PC-3 (cell line): ENCODE results near the gene AUH. TPM values are rescaled to one million over a fixed set of nuclear protein-coding genes. Genes with fewer than 3 reads are reported as not detected.

Experiments
- ATAC-seq: fragments of 200-7000 bp; cut with Tn5 transposase; 2 replicates; pipeline ENCODE4 v1.9.1; 2020; ENCODE audit warnings: mild to moderate bottlenecking, moderate library complexity
- BruUV-seq: library from RNA; stranded (reverse); fragments of 400-500 nt; replicated peaks from 2 replicates; lab custom pipeline; 2021; lab: Mats Ljungman, UMichigan
- CTCF ChIA-PET: fragments of 300-600 bp; sonication (Branson Sonifier 250); formaldehyde crosslinking; loops from one replicate; lab custom pipeline; 2022; ENCODE audit warnings: antibody characterized with exemption; lab: Charles Lee
- POLR2A ChIA-PET: fragments of 300-600 bp; sonication (Branson Sonifier 250); formaldehyde crosslinking; loops from one replicate; lab custom pipeline; 2022; ENCODE audit warnings: antibody characterized with exemption; ENCODE audit not compliant: unreplicated experiment; lab: Charles Lee
- DNase-seq: peaks from one replicate; pipeline ENCODE4 v3.0.0-alpha.2; 2015
- H2AFZ ChIP-seq: fragments of 300-600 bp; sonication (generic); 2 replicates; pipeline ENCODE4 v1.6.0; 2016; ENCODE audit warnings: antibody characterized with exemption, low read length
- H3F3A ChIP-seq: fragments of 300-600 bp; sonication (generic); one replicate; pipeline ENCODE4 v1.6.0; 2017; ENCODE audit warnings: antibody characterized with exemption, low read length, control low read depth, mild to moderate bottlenecking; ENCODE audit not compliant: unreplicated experiment
- H3K27ac ChIP-seq: fragments of 300-600 bp; sonication (generic); 2 replicates; pipeline ENCODE4 v1.5.1; 2016; ENCODE audit warnings: mild to moderate bottlenecking, low read length
- H3K27me3 ChIP-seq: fragments of 300-600 bp; sonication (generic); 2 replicates; pipeline ENCODE4 v1.6.1; 2016; ENCODE audit warnings: low read length, mixed read lengths
- H3K36me3 ChIP-seq: fragments of 300-600 bp; sonication (generic); 2 replicates; pipeline ENCODE4 v1.6.1; 2016; ENCODE audit warnings: low read depth, mixed run types, low read length, mixed read lengths
- H3K4me1 ChIP-seq: fragments of 300-600 bp; sonication (generic); 2 replicates; pipeline ENCODE4 v1.5.1; 2016; ENCODE audit warnings: low read length; ENCODE audit not compliant: insufficient read depth
- H3K4me2 ChIP-seq: fragments of 300-600 bp; sonication (generic); 2 replicates; pipeline ENCODE4 v1.6.0; 2016; ENCODE audit warnings: low read length
- H3K4me3 ChIP-seq: fragments of 300-600 bp; sonication (generic); 2 replicates; pipeline ENCODE4 v1.5.1; 2016; ENCODE audit warnings: mild to moderate bottlenecking, low read length, mixed read lengths
- H3K79me2 ChIP-seq: fragments of 300-600 bp; sonication (generic); 2 replicates; pipeline ENCODE4 v1.6.1; 2017; ENCODE audit warnings: low read length, mixed read lengths
- H3K9ac ChIP-seq: fragments of 300-600 bp; sonication (generic); 2 replicates; pipeline ENCODE4 v1.6.0; 2016; ENCODE audit warnings: mild to moderate bottlenecking, low read length
- H3K9me2 ChIP-seq: fragments of 300-600 bp; sonication (generic); replicated peaks from 2 replicates; pipeline ENCODE4 v1.6.1; 2016; ENCODE audit warnings: mixed run types, low read length, mixed read lengths
- H3K9me3 ChIP-seq: fragments of 300-600 bp; sonication (generic); 2 replicates; pipeline ENCODE4 v1.6.1; 2016; ENCODE audit warnings: low read length, mixed read lengths
- H4K20me1 ChIP-seq: fragments of 300-600 bp; sonication (generic); 2 replicates; pipeline ENCODE4 v1.6.1; 2016; ENCODE audit warnings: low read length, mixed read lengths
- EZH2 ChIP-seq: fragments of 300-600 bp; sonication (generic); IDR thresholded peaks from one replicate; pipeline ENCODE4 v1.6.1; 2017; ENCODE audit warnings: antibody characterized with exemption, mild to moderate bottlenecking, low read length; ENCODE audit not compliant: unreplicated experiment
- EZH2phosphoT487 ChIP-seq: fragments of 300-600 bp; sonication (generic); IDR thresholded peaks from 2 replicates; pipeline ENCODE4 v1.6.1; 2018; ENCODE audit warnings: mild to moderate bottlenecking, antibody characterized with exemption, low read length, borderline replicate concordance
- intact Hi-C: fragments of 100-400 bp; cut with micrococcal nuclease; formaldehyde crosslinking; loops from 2 replicates; pipeline ENCODE4 v1.9.0; 2023
- total RNA-seq: library from RNA; depleted of rRNA; stranded (reverse); fragments of >200 nt; gene quantifications from 2 replicates; pipeline ENCODE4 v1.2.3, GENCODE V29; 2014
- TF ChIP-seq, protein P1 (sequence below): fragments of 300-600 bp; sonication (generic); conservative IDR thresholded peaks from 2 replicates; pipeline ENCODE4 v1.5.1; 2017; ENCODE audit warnings: antibody characterized with exemption, low read depth, mild to moderate bottlenecking, low read length

AUH gene
- total RNA-seq, 1 experiment from 2014 or later: 30.4 TPM

DNA sequence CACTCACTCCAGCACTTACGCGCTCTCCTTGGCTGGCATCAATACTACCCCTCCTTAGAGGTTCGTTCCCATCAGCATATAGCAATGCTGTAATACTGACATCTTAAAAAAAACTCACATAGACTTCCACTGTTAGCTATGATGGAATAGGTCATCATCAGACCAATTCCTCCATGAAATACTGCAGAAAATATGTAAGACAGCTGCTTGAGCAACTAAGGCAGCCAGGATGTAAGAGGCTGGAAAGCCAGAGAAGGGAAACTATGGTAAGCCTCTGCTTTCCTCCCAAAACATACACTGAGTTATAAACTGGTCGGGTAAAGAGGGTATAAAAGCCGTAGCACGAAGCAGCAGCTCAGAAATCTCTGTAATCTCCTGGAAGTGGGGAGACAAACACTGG lies 33.5 kb downstream of the AUH start:
- intact Hi-C loops: no loop called here
- no peak overlapping the region for H2AFZ ChIP-seq
- no peaks in the 10 kb centered on the region for H3K9me2 ChIP-seq
- H3K27ac ChIP-seq: no peak overlapping the region
- H3K9me3 ChIP-seq: no peaks in the 10 kb centered on the region
- ATAC-seq (no peak), DNase-seq (no peak)
- H4K20me1 ChIP-seq: no peaks in the 10 kb centered on the region
- H3K4me2 ChIP-seq: no peak overlapping the region
- no peak overlapping the region for H3K9ac ChIP-seq
- H3K4me1 ChIP-seq: no peaks in the 10 kb centered on the region
- BruUV-seq: no TSS peak
- ChIA-PET CTCF (no interaction called here), POLR2A (no interaction called here)
- no peaks in the 10 kb centered on the region for H3K36me3 ChIP-seq
- H3K27me3 ChIP-seq: no peaks in the 10 kb centered on the region
- TF ChIP-seq, protein P1, sequence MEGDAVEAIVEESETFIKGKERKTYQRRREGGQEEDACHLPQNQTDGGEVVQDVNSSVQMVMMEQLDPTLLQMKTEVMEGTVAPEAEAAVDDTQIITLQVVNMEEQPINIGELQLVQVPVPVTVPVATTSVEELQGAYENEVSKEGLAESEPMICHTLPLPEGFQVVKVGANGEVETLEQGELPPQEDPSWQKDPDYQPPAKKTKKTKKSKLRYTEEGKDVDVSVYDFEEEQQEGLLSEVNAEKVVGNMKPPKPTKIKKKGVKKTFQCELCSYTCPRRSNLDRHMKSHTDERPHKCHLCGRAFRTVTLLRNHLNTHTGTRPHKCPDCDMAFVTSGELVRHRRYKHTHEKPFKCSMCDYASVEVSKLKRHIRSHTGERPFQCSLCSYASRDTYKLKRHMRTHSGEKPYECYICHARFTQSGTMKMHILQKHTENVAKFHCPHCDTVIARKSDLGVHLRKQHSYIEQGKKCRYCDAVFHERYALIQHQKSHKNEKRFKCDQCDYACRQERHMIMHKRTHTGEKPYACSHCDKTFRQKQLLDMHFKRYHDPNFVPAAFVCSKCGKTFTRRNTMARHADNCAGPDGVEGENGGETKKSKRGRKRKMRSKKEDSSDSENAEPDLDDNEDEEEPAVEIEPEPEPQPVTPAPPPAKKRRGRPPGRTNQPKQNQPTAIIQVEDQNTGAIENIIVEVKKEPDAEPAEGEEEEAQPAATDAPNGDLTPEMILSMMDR: no peak
- TF ChIP-seq EZH2phosphoT487 (no peak), EZH2 (no peak)
- H3K4me3 ChIP-seq: no peak overlapping the region
- H3K79me2 ChIP-seq: no peaks in the 10 kb centered on the region
- H3F3A ChIP-seq: no peaks in the 10 kb centered on the region

GRCh38 chr9:91321691-91322090 lies 40.0 kb downstream of the AUH start:
- no peaks in the 10 kb centered on the region for H3K27me3 ChIP-seq
- CTCF ChIA-PET: no interaction called here
- no peaks in the 10 kb centered on the region for H3K9me3 ChIP-seq
- no peaks in the 10 kb centered on the region for H3K36me3 ChIP-seq
- H3K4me2 ChIP-seq: no peak overlapping the region
- H3F3A ChIP-seq: no peaks in the 10 kb centered on the region
- no peak overlapping the region for H3K4me3 ChIP-seq
- H3K27ac ChIP-seq: no peak overlapping the region
- no peak for TF ChIP-seq EZH2phosphoT487
- TF ChIP-seq EZH2: no peak
- TF ChIP-seq, protein P1: no peak
- DNase-seq (no peak), ATAC-seq (no peak)
- H3K9me2 ChIP-seq: no peaks in the 10 kb centered on the region
- H2AFZ ChIP-seq: no peak overlapping the region
- H3K79me2 ChIP-seq: no peaks in the 10 kb centered on the region
- POLR2A ChIA-PET: no interaction called here
- H3K9ac ChIP-seq: no peak overlapping the region
- no peaks in the 10 kb centered on the region for H4K20me1 ChIP-seq
- H3K4me1 ChIP-seq: no peaks in the 10 kb centered on the region
- intact Hi-C loops: no loop called here
- BruUV-seq: no TSS peak

- no peak overlapping the region for H2AFZ ChIP-seq
- BruUV-seq: no TSS peak
- H3K4me3 ChIP-seq: no peak overlapping the region
- TF ChIP-seq EZH2phosphoT487 (no peak), EZH2 (no peak)
- TF ChIP-seq, protein P1: no peak
- no peaks in the 10 kb centered on the region for H4K20me1 ChIP-seq
- H3K36me3 ChIP-seq: no peaks in the 10 kb centered on the region
- DNase-seq (no peak), ATAC-seq (no peak)
- no peaks in the 10 kb centered on the region for H3K27me3 ChIP-seq
- H3K9me2 ChIP-seq: no peaks in the 10 kb centered on the region
- ChIA-PET CTCF (no interaction called here), POLR2A (no interaction called here)
- H3K4me2 ChIP-seq: no peak overlapping the region
- H3K27ac ChIP-seq: no peak overlapping the region
- intact Hi-C loops: no loop called here
- no peaks in the 10 kb centered on the region for H3K79me2 ChIP-seq
- H3K9ac ChIP-seq: no peak overlapping the region
- no peaks in the 10 kb centered on the region for H3F3A ChIP-seq
- peaks cover 7% of the 10 kb centered on the region; the same call in 1 of the 2 replicates for H3K4me1 ChIP-seq
- H3K9me3 ChIP-seq: no peaks in the 10 kb centered on the region
These were observed 41.4 kb downstream of the AUH start for GRCh38 chr9:91320299-91320698.
